Left colon (tissue), 2 donors: ENCODE data around the gene FAM204A. TPM values are rescaled to one million over a fixed set of nuclear protein-coding genes. Genes with fewer than 3 reads are reported as not detected.

Experiments
- ATAC-seq: fragments of 200-7000 bp; cut with Tn5 transposase; one replicate; pipeline ENCODE4 v1.9.1; 2020; ENCODE audit warnings: mild to moderate bottlenecking, moderate library complexity
- DNase-seq, 2 donors: peaks; one replicate each; pipeline ENCODE4 v3.0.0-alpha.2; 2020
- intact Hi-C, 2 donors: fragments of 100-400 bp; cut with DNase I in 1 of 2; cut with micrococcal nuclease in 1 of 2; formaldehyde crosslinking; loops; one replicate each; pipeline versions ENCODE4 v1.11.2 to v1.14.0; 2022; cut with DNase I, micrococcal nuclease
- total RNA-seq, 2 donors: library from RNA; stranded (reverse); fragmentation: NEBNext Ultra II Directional; extraction: Animal tissue kit (Norgen Biotek cat#: 25700); gene quantifications; one replicate each; pipeline ENCODE4 v1.2.1, GENCODE V29; 2021
- donor health status: DM: no; HTN: no; CAD: no.
- donor health status: DM: yes; HTN: yes; CAD: no.

The FAM204A gene
- total RNA-seq, 2 donors from 2014 or later, result 48.8 to 49.5 TPM

DNA sequence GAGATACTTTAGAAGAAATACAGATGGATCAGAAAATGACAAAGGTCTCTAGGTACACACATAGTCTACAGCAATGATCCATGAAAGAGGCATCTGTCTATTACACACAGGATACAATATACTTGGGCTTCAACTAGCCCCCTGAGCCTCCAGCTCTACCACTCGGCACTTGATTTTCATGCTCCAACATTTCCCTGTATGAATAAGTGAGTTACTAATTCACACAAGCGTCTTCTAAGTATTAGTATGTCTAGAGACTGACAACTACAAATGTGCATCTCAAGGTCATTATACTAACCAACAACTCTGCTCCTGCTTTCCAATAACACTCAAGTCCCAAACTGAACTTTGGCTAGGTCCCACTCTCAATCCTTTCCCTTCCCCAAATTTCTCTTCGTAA, 8.3 kb downstream of the FAM204A start:
- ATAC-seq (no peak), DNase-seq (no peak)
- intact Hi-C loops, result no loop called here

DNA sequence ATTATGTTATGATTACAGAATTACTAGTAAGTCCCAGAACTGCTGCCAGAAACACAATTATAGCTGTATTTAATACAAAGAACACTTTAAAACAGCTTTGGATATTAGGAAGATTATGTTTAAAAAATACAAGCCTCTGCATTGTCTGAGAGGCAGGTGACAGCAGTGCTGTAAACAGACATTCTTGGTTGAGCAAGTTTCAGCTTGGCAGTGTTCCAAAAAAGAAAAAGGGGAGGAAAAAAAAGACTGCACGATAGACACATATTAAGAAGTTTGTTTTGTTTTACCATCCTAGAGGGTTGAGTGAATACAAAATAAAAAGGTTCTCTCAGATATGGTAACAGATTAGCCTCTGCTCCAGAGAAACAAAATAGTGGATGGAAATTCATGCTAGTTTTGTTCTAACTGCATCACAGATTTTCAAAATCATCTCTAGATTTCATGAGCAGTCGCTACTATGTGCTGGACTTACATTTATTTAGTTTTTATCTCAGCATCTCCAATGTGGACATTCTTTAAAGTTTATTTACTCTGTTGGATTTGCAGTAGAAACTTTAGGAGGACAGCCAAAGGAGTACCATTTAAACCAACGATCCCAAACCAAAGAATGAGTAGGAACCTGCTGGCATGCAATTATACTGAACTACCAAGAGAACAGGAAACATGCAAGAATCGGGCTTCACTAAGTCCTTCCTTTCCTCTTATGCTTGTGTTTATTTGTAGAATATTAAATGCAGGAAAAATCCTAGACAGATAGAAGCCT, 9.0 kb downstream of the FAM204A start:
- no peak for DNase-seq
- ATAC-seq, result no peak

DNA sequence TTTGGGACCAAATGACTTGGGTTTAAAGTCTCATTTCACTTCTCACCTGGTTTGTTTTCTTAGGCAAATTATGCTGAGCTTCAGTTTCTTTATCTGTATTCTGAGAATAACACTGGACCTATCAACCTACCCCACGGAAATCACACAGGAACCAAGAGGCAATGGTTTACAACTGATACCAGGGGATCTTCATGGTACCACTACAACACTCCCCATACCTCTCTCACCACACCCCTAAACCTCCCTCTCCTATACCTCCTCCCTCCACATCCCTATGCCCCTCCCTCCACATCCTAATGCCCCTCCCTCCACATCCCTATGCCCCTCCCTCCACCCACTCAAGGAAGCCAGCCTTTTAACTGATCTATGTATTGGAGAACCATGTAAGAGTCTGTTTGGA, 9.9 kb downstream of the FAM204A start:
- ATAC-seq, result peak; percentile 36
- no peak for DNase-seq
- intact Hi-C loops, result no loop called here

More for the DNA sequence above, 9.0 kb downstream of the FAM204A start:
- intact Hi-C loops, result no loop called here

DNA sequence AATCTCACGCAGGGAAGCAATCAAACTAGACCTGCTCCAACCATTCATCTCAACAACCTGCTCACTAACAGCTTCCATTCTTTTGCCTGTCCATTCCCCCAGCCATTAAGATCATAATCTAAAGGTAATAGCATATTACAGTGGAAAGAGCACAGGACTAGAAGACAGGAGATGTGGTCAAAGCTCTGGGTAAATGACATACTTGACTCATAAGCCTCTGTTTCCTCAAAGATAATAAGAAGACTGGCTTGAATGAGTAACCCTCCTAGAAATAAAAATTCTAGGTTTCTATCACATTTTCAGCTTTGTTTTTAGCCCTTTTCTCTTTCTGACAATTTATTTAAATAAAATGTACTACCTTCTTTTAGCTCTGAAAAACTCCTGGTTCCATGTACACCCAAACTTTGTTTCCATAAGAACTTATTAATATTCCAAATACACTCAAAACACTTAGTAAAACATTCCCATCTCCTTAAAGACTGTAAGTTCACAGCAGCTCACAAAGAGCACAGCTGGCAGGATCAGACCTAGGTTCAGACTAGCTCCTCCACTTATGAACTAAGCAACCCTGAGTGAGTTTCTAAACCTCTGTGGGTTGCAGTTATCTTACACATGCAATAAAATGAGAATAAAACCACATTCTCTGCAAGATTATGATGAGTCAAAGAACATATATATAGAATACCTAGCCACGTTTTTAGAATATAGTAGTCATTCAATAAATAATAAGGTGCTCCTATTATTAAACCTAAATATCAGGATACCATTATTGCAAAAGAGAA, 11.6 kb downstream of the FAM204A start:
- DNase-seq, result no peak
- ATAC-seq, result no peak
- intact Hi-C loops, result no loop called here

DNA sequence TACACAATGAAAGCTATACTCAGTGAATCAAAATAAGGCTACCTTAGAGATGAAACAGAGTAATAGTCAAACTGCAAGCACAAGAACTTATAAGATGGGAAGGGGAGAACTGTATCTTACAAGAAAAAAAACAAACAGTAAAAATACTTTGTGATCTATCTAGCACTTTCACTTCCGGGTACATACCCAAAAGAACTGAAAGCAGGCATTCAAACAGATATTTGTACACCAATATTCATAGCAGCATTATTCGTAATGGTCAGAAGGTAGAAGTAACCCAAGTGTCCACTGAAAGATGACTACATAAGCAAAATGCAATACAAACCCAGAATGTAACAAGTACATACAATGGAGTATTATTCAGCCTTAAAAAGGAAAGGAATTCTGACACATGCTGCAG, 18.0 kb downstream of the FAM204A start:
- ATAC-seq (no peak), DNase-seq (no peak)
- intact Hi-C loops, result no loop called here

DNA sequence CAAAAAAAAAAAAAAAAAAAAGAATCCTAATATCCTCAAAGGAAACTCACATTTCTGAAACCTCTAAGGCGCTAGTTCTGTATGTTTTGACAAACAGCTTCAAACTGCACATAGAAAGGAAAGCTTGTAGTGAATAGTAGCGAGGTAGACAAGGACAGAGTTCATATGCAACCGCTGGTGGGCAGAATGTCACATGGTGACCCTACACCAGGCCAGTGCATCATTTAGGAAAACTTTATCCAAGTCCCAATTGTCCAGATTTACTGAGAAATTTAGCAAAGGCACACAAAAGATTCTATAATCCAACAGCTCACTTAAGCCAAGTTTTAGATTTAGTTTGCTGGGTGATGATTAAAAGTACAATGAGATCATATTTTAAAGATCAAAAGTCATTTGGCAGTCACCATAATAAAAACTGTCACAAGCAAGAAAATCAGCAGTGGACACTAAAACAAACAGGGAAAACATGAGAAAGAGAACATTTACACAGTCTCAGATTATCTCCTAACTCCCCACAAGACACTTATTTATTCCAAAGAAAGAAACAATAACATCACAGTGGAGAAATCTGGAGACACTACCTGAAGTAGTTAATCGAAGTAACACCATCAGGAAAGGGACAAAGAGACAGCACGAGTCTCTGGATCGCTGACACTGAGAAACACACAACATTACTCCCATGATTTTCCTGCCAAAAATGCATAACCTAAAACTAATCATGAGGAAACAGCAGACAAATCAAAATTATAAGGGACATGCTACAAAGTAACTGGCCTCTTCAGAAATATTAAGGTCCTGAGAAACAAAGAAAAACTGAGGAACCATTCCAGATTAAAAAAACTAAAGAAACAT, 20.2 kb downstream of the FAM204A start:
- ATAC-seq, result no peak

DNA sequence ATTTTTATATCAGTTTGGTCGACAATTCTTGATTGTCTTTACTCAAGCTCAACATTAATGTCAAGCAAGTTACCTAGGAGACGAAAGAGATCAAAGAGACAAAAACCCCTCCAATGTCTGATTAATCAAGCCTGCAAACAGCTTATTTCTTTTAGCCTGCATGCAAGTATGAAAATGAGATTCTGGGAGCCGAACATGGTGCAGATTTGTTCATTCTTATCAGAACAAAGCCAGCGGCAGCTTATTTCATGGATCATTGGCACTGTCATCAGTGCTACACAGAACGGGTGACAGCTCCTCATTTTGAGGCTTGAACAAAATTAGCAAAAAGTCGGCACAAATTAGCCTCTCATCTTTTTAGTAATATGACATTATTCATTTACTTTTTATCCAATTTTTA, 26.5 kb downstream of the FAM204A start:
- intact Hi-C loops, result no loop called here
- no peak for ATAC-seq
- DNase-seq, result no peak

More for the DNA sequence above, 20.2 kb downstream of the FAM204A start:
- DNase-seq, result no peak
- intact Hi-C loops, result no loop called here

DNA sequence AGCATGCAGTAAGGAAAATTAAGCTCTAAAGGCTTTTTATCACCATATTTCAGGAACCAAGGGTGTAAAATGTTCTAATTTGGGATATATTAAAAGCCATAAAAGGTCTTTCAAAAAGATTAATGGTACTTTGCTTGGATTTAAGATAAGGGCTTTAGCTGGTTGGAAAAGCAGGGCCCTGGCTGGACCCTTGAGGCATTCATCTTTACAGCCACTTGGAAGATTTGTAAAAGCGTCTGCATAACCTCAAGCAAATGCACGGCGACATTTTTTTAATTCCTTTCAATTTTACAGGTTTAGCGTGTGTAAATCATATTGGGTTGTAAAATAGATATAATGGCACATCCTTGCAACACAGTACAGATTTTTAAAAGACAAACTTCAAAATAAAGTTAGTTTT, 27.2 kb downstream of the FAM204A start:
- no peak for ATAC-seq
- intact Hi-C loops, result no loop called here
- no peak for DNase-seq

DNA sequence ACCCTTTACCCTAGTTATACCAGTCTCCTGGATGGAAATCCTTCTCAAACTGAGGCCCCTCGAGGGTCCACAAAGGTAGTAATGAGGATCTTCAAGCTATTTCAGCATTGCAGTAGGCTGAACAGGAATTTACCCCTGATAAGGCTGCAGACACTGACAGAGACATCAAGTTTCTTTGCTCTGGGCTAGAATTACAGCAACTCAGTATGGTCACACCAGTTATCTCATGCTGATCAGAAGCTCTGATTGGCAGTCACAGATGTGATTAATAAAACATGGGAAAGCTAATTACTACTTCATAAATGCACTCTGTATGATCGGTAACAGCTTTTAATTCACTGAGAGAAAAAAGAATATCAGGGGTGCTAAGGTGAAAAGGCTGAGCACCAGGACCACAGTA, 30.6 kb downstream of the FAM204A start:
- no peak for DNase-seq
- intact Hi-C loops, result no loop called here
- no peak for ATAC-seq

DNA sequence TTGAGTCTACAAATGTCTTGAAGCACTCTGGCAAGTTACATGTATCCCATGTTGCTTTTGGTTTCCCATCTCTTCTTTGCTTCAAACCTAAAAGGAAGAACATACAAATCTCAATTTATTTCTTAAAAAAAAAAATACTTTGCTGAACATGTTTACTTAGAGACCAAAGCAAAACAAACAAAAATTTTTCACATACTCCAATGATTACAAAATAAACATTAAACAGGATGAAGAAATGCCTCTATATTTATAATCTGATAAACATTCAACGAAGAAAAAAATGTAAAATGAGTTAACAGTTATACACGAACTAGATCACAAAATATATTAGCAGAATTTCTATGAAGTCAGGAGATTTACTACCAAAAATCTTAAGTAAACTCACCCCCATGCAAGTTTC, 31.3 kb downstream of the FAM204A start:
- intact Hi-C loops, result no loop called here
- ATAC-seq, result no peak
- no peak for DNase-seq

DNA sequence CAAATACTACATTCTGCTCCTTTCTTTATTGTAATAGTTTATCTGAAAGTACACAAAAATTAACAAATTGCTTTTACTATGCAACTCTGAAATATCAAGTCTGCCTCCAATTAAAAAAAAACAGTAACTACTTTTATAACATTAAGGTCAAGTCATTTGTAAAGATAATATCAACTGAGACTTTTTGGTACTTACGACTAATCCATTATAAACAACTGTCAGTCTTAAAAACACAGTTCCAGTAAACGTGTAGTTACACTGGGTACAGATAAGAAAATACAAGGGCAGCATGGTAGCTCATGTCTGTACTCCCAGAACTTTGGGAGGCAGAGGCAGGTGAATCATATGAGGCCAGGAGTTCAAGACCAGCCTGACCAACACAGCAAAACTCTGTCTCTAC, 32.2 kb downstream of the FAM204A start:
- intact Hi-C loops, result no loop called here
- no peak for DNase-seq
- no peak for ATAC-seq

DNA sequence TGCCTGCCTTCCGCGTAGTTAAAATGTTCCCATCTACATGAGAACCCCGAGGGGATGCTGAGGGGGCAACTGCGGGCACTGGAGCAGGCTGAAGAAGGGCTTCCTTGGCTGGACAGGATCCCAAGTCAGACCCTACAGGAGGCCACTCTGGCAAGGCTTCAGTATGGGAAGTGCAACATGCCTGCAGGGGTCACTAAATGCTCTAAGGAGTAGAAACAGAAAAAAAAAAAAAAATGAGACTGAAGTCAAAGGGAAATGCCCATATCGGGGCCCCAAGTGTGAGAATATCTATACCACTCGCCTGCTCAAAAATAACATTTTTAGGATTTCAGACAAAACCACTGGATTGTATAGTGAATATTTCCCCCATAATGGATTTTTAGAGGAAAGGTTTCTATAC, 33.5 kb downstream of the FAM204A start:
- ATAC-seq (no peak), DNase-seq (no peak)
- intact Hi-C loops, result no loop called here

DNA sequence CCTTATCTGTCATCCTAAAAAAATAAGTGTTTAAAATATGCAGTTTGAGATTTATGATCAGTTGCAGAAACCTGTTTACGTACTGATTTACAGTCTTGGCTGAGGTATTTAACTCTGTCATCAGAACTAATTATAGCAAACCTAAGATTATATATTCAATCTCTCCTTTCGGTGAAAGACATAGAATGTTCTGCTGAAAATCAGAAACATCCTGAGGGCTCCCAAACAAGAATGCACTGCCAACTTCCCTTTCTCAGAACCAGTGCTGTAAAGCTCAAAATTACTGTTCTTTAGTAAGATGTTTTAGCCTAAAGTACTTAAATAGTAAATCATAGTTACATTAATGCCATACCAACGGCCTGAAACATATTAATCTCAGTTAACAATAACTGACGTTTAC, 34.3 kb downstream of the FAM204A start:
- DNase-seq (no peak), ATAC-seq (no peak)
- intact Hi-C loops, result no loop called here

DNA sequence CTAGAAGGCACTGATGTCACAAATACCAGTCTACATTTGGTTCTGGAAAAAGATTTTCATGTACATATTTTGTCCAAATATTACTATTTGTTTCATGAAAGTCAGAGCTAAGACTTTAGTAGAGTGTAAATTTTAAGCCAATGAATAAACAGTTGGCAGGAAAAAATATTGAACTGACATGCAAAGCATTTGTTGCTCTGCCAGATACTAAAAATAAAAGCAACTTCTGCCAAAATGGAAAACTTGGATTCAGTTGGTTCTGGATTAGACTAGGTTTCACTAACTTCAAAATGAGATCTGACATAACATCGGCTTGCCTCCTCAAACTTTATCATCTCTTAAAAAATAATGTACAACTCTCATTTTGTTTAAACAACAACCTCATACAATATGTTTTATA, 34.9 kb downstream of the FAM204A start:
- intact Hi-C loops, result no loop called here
- no peak for ATAC-seq

DNA sequence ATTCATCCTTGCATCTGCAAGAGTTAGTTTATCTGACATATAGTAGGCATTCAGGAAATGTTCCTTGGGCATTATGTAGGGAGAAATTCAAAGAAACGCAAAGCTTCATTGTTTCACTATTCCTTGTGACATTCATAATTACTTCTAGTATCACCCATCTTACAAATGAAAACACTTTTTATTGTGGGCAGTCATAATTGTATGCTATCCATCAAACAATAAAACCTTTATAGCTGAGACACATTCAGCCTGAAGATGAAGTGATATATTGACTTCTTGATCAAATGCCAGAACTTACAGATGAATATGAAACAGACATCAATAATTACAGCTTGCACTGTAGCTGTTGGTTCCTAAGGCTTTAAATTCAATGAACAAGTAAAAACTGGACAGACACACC, 36.4 kb downstream of the FAM204A start:
- intact Hi-C loops, result no loop called here
- ATAC-seq, result peak; percentile 80
- DNase-seq, result no peak

More for the DNA sequence above, 34.9 kb downstream of the FAM204A start:
- DNase-seq, result no peak

DNA sequence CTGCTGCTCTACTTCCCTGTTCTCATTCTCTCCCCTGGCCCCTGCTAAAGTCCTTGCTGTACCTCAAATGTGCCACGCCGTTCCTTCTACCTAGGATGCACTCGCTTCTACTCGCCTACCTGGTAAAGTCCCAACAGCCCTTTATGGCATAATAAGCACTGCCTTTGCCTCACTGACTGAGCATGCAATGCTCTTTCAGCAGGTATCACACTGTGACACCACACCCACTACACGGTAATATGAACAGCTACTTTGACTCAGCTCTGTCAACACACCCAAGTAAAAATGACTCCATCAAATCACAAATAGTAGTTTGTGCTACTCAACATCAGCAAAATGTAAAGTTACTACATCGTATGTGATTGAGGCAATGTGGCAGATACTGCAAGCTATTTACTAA, 37.6 kb downstream of the FAM204A start:
- DNase-seq, result peak; percentile 21 to 34
- intact Hi-C loops, result no loop called here
- ATAC-seq, result peak; percentile 97

DNA sequence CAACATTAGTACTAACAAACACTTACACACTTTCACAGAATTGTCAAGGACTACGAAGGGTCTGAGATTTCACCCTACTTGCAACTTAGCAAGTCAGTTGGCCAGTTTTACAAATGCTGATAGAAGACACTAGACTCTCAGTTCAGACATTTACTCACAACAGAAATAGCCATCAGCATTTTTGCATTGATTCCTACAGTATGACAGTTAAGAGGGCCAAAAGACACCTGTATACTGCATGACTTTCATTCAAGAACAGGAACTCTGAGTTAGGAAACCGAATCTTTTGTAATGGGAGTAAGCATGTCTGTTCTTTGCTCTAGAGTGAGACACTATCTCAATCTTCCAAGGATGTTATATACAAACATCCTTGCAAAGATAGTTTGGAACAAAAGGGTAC, 40.9 kb downstream of the FAM204A start:
- intact Hi-C loops, result no loop called here
- DNase-seq, result no peak
- no peak for ATAC-seq

DNA sequence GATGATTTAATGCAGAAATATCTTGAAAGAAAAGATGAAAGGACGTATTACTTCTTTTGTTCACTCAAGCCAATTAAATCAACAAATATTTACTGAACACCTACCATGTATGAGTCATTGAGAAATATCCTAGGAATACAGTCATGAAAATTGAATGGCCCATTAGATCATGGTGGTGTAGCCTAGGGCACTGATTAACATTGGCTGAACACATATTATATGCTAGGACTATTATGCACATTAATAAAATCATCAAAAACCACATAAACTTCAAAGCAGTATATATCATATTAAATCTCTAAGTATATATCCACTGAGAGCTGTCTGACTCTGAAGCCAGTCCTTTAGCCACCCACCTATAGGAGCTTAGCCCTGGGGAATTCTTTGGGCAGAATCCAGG, 41.8 kb downstream of the FAM204A start:
- intact Hi-C loops, result no loop called here
- ATAC-seq (no peak), DNase-seq (no peak)

DNA sequence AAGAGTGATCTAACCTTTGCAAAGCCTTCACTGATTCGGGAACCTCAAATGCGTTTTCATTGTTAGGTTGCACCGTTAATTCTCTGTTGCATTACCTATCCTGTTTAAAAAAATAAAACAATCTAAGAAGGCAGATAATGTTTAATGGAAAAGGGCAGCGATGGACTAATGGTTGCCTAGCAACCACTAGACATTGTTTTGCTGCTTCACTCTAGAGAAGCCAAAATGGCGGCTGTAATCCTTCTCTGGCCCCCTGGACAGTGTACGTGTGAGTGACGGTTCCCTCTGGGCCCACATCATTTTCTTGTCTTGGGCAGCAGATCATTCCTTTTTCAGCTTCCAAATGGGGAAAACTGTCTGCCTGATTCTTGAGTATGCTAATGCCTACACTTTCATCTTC, 43.3 kb downstream of the FAM204A start:
- DNase-seq (no peak), ATAC-seq (no peak)
- intact Hi-C loops, result no loop called here

DNA sequence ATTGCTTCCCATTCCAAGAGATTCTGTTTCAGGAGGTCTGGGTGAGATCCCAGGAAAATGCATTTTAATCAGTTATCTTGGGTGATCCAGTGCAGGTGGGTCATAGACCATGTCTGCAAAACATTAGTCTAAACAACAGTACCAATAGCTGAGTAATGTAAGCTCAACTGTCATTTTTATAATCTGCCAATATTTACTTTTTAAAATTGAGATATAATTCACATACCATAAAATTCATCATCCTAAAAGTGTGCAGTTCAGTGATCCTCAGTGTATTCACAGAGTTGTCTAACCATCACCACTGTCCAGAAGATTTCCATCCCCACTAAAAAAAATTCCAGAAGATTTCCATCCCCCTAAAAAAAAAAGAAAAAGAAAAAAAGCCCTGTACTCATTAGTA, 51.0 kb downstream of the FAM204A start:
- intact Hi-C loops, result no loop called here
- DNase-seq (no peak), ATAC-seq (peak; percentile 52)
